Panc1 (cell line): ENCODE results near the gene TBCD. TPM values are rescaled to one million over a fixed set of nuclear protein-coding genes. Genes with fewer than 3 reads are reported as not detected.

Experiments
- ATAC-seq: fragments of 200-7000 bp; cut with Tn5 transposase; 2 replicates; pipeline ENCODE4 v1.9.1; 2020; ENCODE audit warnings: mild to moderate bottlenecking, moderate library complexity
- BruUV-seq: library from RNA; stranded (reverse); fragments of 400-500 nt; replicated peaks from 2 replicates; lab custom pipeline; 2021; lab: Mats Ljungman, UMichigan
- CTCF ChIA-PET: fragments of 300-600 bp; sonication (Branson Sonifier 250); formaldehyde crosslinking; loops from one replicate; lab custom pipeline; 2022; ENCODE audit warnings: antibody characterized with exemption; lab: Charles Lee
- POLR2A ChIA-PET: fragments of 300-600 bp; sonication (Branson Sonifier 250); formaldehyde crosslinking; loops from one replicate; lab custom pipeline; 2022; ENCODE audit warnings: antibody characterized with exemption; lab: Charles Lee
- DNase-seq: peaks from one replicate; pipeline ENCODE4 v3.0.0-alpha.2; 2010; ENCODE audit warnings: low read depth, low spot score
- H3K27ac ChIP-seq: 2 replicates; pipeline ENCODE4 v1.5.1; 2011; ENCODE audit warnings: mild to moderate bottlenecking, low read length, inconsistent platforms
- H3K27me3 ChIP-seq: fragments of 200-500 bp; sonication (Bioruptor generic); 2 replicates; pipeline ENCODE4 v1.6.0; 2014; ENCODE audit warnings: low read length, inconsistent platforms; ENCODE audit not compliant: control insufficient read depth, insufficient read depth
- H3K36me3 ChIP-seq: fragments of 200-500 bp; sonication (Bioruptor generic); 2 replicates; pipeline ENCODE4 v1.5.1; 2014; ENCODE audit warnings: inconsistent platforms, mild to moderate bottlenecking, low read length, moderate library complexity; ENCODE audit not compliant: control insufficient read depth, insufficient read depth
- H3K4me1 ChIP-seq: 2 replicates; pipeline ENCODE4 v1.5.1; 2011; ENCODE audit warnings: inconsistent platforms, mild to moderate bottlenecking, low read length, moderate library complexity; ENCODE audit not compliant: control insufficient read depth, insufficient read depth
- H3K4me3 ChIP-seq, 2 experiments: 2 replicates each; pipeline ENCODE4 v1.5.1; 2011 to 2012; ENCODE audit warnings: low read depth in 2 of 2, low read length in 2 of 2, mild to moderate bottlenecking in 2 of 2, inconsistent platforms in 1 of 2, moderate library complexity in 1 of 2
- H3K9me3 ChIP-seq: fragments of 200-500 bp; sonication (Bioruptor generic); 2 replicates; pipeline ENCODE4 v1.5.1; 2014; ENCODE audit warnings: low read depth, mild to moderate bottlenecking, inconsistent platforms, low read length, moderate library complexity; ENCODE audit not compliant: control insufficient read depth, insufficient read depth
- CTCF ChIP-seq: fragments of 450-650 bp; IDR thresholded peaks from 2 replicates; pipeline ENCODE4 v1.5.1; 2017; ENCODE audit warnings: mild to moderate bottlenecking
- POLR2AphosphoS5 ChIP-seq: IDR thresholded peaks from 2 replicates; pipeline ENCODE4 v1.6.1; 2012; ENCODE audit warnings: mild to moderate bottlenecking, low read depth, low read length, moderate library complexity
- SIN3A ChIP-seq: IDR thresholded peaks from 2 replicates; pipeline ENCODE4 v1.6.1; 2012; ENCODE audit warnings: low read depth, mild to moderate bottlenecking, low read length, moderate library complexity, borderline replicate concordance; ENCODE audit not compliant: insufficient read depth
- TCF7L2 ChIP-seq: IDR thresholded peaks from 2 replicates; pipeline ENCODE4 v1.6.1; 2011; ENCODE audit warnings: mild to moderate bottlenecking, low read depth, low read length, inconsistent platforms
- in situ Hi-C: cut with HindIII; loops from 2 replicates; pipeline ENCODE4 v1.10.0; 2016; ENCODE audit warnings: low sequenced_read_pairs, low pct_unique_long_range_greater_than_20kb
- intact Hi-C: fragments of 100-400 bp; cut with micrococcal nuclease; formaldehyde crosslinking; loops from one replicate; pipeline ENCODE4 v1.10.0; 2022; ENCODE audit not compliant: unreplicated experiment
- total RNA-seq: library from RNA; stranded (reverse); gene quantifications from one replicate; pipeline ENCODE4 v1.2.1, GENCODE V29; 2021; ENCODE audit not compliant: unreplicated experiment
- TF ChIP-seq, protein P1 (sequence below), 2 experiments: IDR thresholded peaks; 2 replicates each; pipeline ENCODE4 v1.6.1; 2011 to 2012; ENCODE audit warnings: low read depth in 2 of 2, control low read depth in 1 of 2, low read length in 1 of 2, mild to moderate bottlenecking in 1 of 2, moderate library complexity in 1 of 2; ENCODE audit not compliant: insufficient read depth in 1 of 2

Gene TBCD
- total RNA-seq, 1 experiment from 2014 or later, result 186 TPM

GRCh38 chr17:82729479-82730260 is 22.2 kb upstream of the TBCD start:
- BruUV-seq, result no TSS peak

DNA sequence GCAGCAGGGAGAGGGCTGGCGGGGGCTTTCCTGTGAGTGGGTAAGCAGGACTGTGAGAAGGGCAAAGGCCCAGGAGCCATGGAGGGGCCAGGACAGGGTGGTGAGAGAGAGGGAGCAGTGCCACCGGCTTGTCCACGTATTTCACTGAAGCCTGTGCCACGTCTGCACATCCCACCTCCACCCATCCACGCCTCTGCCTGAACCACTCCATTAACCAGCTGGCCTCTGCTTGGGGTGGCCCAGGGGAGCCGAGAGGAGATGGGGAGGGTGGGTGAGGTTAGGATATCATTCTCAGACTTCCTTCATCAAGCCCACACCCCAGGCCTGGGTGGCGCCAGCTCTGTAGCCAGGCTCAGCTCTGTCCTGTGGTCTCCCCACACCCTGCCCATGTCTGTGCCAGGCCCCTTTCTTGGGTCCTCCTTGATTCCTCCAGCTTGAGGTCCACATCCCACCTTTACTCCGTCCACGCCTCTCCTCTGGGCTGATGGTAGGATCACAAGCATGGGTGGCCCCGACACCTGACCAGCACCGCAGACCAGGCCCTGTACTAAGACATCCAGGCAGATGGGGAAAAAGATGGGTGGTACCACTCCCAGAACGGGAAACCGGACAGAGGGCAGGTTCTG is 19.6 kb upstream of the TBCD start:
- no peaks in the 10 kb centered on the region for H3K36me3 ChIP-seq
- ATAC-seq, result no peak

More at GRCh38 chr17:82729479-82730260, 22.2 kb upstream of the TBCD start:
- H3K4me1 ChIP-seq, result no peaks in the 10 kb centered on the region
- POLR2A ChIA-PET, result no interaction called here
- ATAC-seq (no peak), DNase-seq (no peak)
- no peak overlapping the region for H3K27ac ChIP-seq
- intact Hi-C loops, result no loop called here
- H3K4me3 ChIP-seq, result no peak overlapping the region
- no peaks in the 10 kb centered on the region; the same call in 1 of the 2 replicates for H3K9me3 ChIP-seq
- H3K36me3 ChIP-seq, result no peaks in the 10 kb centered on the region
- in situ Hi-C loops, result no loop called here
- CTCF ChIA-PET, result no interaction called here
- no peaks in the 10 kb centered on the region for H3K27me3 ChIP-seq
- TF ChIP-seq POLR2AphosphoS5 (no peak), TCF7L2 (no peak), CTCF (no peak), SIN3A (no peak)
- TF ChIP-seq, protein P1, sequence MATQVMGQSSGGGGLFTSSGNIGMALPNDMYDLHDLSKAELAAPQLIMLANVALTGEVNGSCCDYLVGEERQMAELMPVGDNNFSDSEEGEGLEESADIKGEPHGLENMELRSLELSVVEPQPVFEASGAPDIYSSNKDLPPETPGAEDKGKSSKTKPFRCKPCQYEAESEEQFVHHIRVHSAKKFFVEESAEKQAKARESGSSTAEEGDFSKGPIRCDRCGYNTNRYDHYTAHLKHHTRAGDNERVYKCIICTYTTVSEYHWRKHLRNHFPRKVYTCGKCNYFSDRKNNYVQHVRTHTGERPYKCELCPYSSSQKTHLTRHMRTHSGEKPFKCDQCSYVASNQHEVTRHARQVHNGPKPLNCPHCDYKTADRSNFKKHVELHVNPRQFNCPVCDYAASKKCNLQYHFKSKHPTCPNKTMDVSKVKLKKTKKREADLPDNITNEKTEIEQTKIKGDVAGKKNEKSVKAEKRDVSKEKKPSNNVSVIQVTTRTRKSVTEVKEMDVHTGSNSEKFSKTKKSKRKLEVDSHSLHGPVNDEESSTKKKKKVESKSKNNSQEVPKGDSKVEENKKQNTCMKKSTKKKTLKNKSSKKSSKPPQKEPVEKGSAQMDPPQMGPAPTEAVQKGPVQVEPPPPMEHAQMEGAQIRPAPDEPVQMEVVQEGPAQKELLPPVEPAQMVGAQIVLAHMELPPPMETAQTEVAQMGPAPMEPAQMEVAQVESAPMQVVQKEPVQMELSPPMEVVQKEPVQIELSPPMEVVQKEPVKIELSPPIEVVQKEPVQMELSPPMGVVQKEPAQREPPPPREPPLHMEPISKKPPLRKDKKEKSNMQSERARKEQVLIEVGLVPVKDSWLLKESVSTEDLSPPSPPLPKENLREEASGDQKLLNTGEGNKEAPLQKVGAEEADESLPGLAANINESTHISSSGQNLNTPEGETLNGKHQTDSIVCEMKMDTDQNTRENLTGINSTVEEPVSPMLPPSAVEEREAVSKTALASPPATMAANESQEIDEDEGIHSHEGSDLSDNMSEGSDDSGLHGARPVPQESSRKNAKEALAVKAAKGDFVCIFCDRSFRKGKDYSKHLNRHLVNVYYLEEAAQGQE (IDR thresholded peaks at IDR 0.05; ENCODE audit: insufficient read depth in 1 of 2, low read depth in 2 of 2, low read length in 1 of 2), result no peak

More for the DNA sequence above, 19.6 kb upstream of the TBCD start:
- in situ Hi-C loops (no loop called here), intact Hi-C loops (no loop called here)
- H3K4me1 ChIP-seq, result no peaks in the 10 kb centered on the region
- DNase-seq, result no peak
- no peak overlapping the region for H3K27ac ChIP-seq
- ChIA-PET CTCF (no interaction called here), POLR2A (no interaction called here)
- BruUV-seq, result no TSS peak
- TF ChIP-seq, protein P1 (IDR thresholded peaks at IDR 0.05; ENCODE audit: insufficient read depth in 1 of 2, low read depth in 2 of 2, low read length in 1 of 2), result no peak
- TF ChIP-seq CTCF (no peak), POLR2AphosphoS5 (no peak), TCF7L2 (no peak)
- H3K4me3 ChIP-seq, result no peak overlapping the region
- H3K9me3 ChIP-seq, result no peaks in the 10 kb centered on the region; the same call in 1 of the 2 replicates
- no peaks in the 10 kb centered on the region for H3K27me3 ChIP-seq
